ENCODE results near the gene SPOCK1.

Gene SPOCK1

DNA sequence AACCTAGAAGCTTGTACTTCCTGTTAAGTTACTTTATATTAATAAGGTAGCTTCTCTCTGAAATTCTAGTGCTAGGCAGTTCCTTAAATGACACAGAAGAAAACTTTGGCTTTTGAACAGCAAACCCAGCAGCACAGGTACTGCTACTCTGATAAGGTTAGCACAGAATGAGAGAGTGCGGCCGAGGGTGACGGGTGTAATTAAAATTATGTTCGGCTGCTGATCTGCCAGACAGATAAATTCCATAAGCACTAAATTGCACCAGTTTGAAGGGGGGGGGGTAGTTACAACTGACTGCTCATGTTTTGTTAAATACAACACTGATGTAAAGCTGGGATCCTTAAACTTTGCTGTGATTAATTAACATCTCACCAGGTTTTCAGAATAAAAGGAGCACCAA is 475.1 kb downstream of the SPOCK1 start:
- no peak overlapping the region for H3K9ac ChIP-seq (ENCODE audit: low read depth, low read length)
- H4K20me1 ChIP-seq (ENCODE audit: insufficient read depth, low read length): no peaks in the 10 kb centered on the region
- H3K79me2 ChIP-seq (ENCODE audit: insufficient read depth, low read length): no peaks in the 10 kb centered on the region
- DNase-seq: no peak
- no peaks in the 10 kb centered on the region for H3K36me3 ChIP-seq (ENCODE audit: insufficient read depth, low read length)
- no peaks in the 10 kb centered on the region for H3K27me3 ChIP-seq (ENCODE audit: insufficient read depth, low read length, poor library complexity)
- no peak overlapping the region for H3K4me2 ChIP-seq (ENCODE audit: insufficient read depth, low read length)
- TF ChIP-seq, protein P1, sequence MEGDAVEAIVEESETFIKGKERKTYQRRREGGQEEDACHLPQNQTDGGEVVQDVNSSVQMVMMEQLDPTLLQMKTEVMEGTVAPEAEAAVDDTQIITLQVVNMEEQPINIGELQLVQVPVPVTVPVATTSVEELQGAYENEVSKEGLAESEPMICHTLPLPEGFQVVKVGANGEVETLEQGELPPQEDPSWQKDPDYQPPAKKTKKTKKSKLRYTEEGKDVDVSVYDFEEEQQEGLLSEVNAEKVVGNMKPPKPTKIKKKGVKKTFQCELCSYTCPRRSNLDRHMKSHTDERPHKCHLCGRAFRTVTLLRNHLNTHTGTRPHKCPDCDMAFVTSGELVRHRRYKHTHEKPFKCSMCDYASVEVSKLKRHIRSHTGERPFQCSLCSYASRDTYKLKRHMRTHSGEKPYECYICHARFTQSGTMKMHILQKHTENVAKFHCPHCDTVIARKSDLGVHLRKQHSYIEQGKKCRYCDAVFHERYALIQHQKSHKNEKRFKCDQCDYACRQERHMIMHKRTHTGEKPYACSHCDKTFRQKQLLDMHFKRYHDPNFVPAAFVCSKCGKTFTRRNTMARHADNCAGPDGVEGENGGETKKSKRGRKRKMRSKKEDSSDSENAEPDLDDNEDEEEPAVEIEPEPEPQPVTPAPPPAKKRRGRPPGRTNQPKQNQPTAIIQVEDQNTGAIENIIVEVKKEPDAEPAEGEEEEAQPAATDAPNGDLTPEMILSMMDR (IDR thresholded peaks at IDR 0.05; ENCODE audit: borderline replicate concordance, extremely low read depth, low read length, poor library complexity, severe bottlenecking): no peak
- TF ChIP-seq EZH2 (IDR thresholded peaks at IDR 0.05; ENCODE audit: borderline replicate concordance, low read depth, low read length, severe bottlenecking): no peak
- ATAC-seq (ENCODE audit: insufficient read depth, low read depth): no peak
- no peak overlapping the region for H3K27ac ChIP-seq (ENCODE audit: low read length)
- H3K4me1 ChIP-seq (ENCODE audit: insufficient read depth, low read length): no peaks in the 10 kb centered on the region
- no peaks in the 10 kb centered on the region for H3K9me3 ChIP-seq (ENCODE audit: insufficient read depth, low read length, severe bottlenecking)
- no peak overlapping the region for H3K4me3 ChIP-seq (ENCODE audit: low read depth in 1 of 2, low read length in 2 of 2)
- no peak overlapping the region for H2AFZ ChIP-seq (ENCODE audit: low read depth, low read length)

DNA sequence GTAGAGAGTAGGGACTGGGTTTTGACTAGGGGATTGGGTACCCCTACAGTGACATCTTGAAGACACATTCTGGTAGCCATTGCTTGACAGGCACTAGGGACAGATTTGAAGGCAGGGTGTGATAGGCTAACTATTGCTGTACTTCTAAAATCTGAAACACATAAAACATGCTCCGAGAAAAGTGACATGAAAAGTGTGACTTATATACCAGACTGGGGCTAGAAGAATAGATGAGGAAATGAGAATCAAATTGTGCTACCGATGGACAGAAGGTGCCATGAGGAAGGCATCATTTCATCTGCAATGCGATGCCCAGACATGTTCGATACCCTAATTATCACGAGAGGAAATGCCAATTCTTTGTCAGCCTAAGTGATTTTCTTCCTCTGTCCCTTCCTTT is 475.8 kb downstream of the SPOCK1 start:
- no peak overlapping the region for H3K4me3 ChIP-seq (ENCODE audit: low read depth in 1 of 2, low read length in 2 of 2)
- H3K9ac ChIP-seq (ENCODE audit: low read depth, low read length): no peak overlapping the region
- H3K27me3 ChIP-seq (ENCODE audit: insufficient read depth, low read length, poor library complexity): no peaks in the 10 kb centered on the region
- H4K20me1 ChIP-seq (ENCODE audit: insufficient read depth, low read length): no peaks in the 10 kb centered on the region
- no peaks in the 10 kb centered on the region for H3K4me1 ChIP-seq (ENCODE audit: insufficient read depth, low read length)
- no peak overlapping the region for H3K27ac ChIP-seq (ENCODE audit: low read length)
- no peaks in the 10 kb centered on the region for H3K9me3 ChIP-seq (ENCODE audit: insufficient read depth, low read length, severe bottlenecking)
- H2AFZ ChIP-seq (ENCODE audit: low read depth, low read length): no peak overlapping the region
- no peak for TF ChIP-seq EZH2 (IDR thresholded peaks at IDR 0.05; ENCODE audit: borderline replicate concordance, low read depth, low read length, severe bottlenecking)
- TF ChIP-seq, protein P1 (IDR thresholded peaks at IDR 0.05; ENCODE audit: borderline replicate concordance, extremely low read depth, low read length, poor library complexity, severe bottlenecking): no peak
- DNase-seq (no peak), ATAC-seq (ENCODE audit: insufficient read depth, low read depth) (no peak)
- no peaks in the 10 kb centered on the region for H3K79me2 ChIP-seq (ENCODE audit: insufficient read depth, low read length)
- H3K4me2 ChIP-seq (ENCODE audit: insufficient read depth, low read length): no peak overlapping the region
- no peaks in the 10 kb centered on the region for H3K36me3 ChIP-seq (ENCODE audit: insufficient read depth, low read length)

DNA sequence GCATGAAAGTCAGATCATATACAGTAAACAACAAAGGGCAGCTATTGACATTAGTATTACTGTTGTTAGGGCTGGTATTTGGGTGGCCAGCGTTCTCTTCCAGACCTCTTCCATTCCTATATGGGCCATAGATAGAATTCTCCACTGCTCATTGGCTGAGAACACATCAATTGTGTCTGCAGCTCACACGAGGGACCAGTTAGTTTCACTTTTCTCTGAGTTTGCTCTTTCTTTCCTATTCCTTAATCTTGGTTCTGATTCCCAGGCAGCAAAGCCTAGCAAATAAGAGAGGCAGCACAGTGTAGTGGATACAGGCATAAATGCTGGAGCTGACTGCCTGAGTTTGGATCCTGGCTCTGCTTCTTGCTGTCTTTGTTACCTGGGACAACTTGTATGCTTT is 476.4 kb downstream of the SPOCK1 start:
- Histone ChIP-seq H3K9ac (ENCODE audit: low read depth, low read length) (no peak overlapping the region), H2AFZ (ENCODE audit: low read depth, low read length) (no peak overlapping the region), H3K9me3 (ENCODE audit: insufficient read depth, low read length, severe bottlenecking) (no peaks in the 10 kb centered on the region), H3K27ac (ENCODE audit: low read length) (no peak overlapping the region), H3K27me3 (ENCODE audit: insufficient read depth, low read length, poor library complexity) (peaks cover 3% of the 10 kb centered on the region), H4K20me1 (ENCODE audit: insufficient read depth, low read length) (no peaks in the 10 kb centered on the region), H3K4me2 (ENCODE audit: insufficient read depth, low read length) (no peak overlapping the region), H3K36me3 (ENCODE audit: insufficient read depth, low read length) (no peaks in the 10 kb centered on the region), H3K4me3 (ENCODE audit: low read depth in 1 of 2, low read length in 2 of 2) (no peak overlapping the region), H3K79me2 (ENCODE audit: insufficient read depth, low read length) (no peaks in the 10 kb centered on the region), H3K4me1 (ENCODE audit: insufficient read depth, low read length) (no peaks in the 10 kb centered on the region)
- no peak for ATAC-seq (ENCODE audit: insufficient read depth, low read depth)
- no peak for TF ChIP-seq EZH2 (IDR thresholded peaks at IDR 0.05; ENCODE audit: borderline replicate concordance, low read depth, low read length, severe bottlenecking)
- TF ChIP-seq, protein P1 (IDR thresholded peaks at IDR 0.05; ENCODE audit: borderline replicate concordance, extremely low read depth, low read length, poor library complexity, severe bottlenecking): no peak
- DNase-seq: no peak

DNA sequence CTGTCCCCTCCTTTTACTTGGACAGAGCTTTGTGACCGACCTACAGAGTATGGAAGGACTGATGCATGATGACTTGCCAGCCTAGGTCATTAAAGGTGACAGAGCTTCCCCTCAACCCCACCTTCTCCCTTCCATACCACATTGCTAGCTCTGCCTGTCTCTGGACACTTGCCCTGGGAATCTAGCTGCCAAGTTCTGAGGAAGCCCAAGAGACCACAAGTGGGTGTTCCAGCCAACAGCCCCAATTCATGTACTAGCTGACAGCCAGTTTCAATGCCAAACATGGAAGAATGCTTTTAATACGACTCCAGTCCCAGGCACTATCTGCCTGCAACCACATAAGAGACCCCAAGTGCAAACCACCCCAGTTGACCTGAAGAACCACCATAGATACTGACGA is 477.1 kb downstream of the SPOCK1 start:
- Histone ChIP-seq H3K27ac (ENCODE audit: low read length) (no peak overlapping the region), H3K4me1 (ENCODE audit: insufficient read depth, low read length) (no peaks in the 10 kb centered on the region), H3K79me2 (ENCODE audit: insufficient read depth, low read length) (no peaks in the 10 kb centered on the region), H3K9me3 (ENCODE audit: insufficient read depth, low read length, severe bottlenecking) (no peaks in the 10 kb centered on the region), H3K36me3 (ENCODE audit: insufficient read depth, low read length) (no peaks in the 10 kb centered on the region), H2AFZ (ENCODE audit: low read depth, low read length) (no peak overlapping the region), H3K9ac (ENCODE audit: low read depth, low read length) (no peak overlapping the region), H3K4me2 (ENCODE audit: insufficient read depth, low read length) (no peak overlapping the region), H3K4me3 (ENCODE audit: low read depth in 1 of 2, low read length in 2 of 2) (no peak overlapping the region), H4K20me1 (ENCODE audit: insufficient read depth, low read length) (no peaks in the 10 kb centered on the region), H3K27me3 (ENCODE audit: insufficient read depth, low read length, poor library complexity) (peaks cover 4% of the 10 kb centered on the region)
- TF ChIP-seq EZH2 (IDR thresholded peaks at IDR 0.05; ENCODE audit: borderline replicate concordance, low read depth, low read length, severe bottlenecking): no peak
- TF ChIP-seq, protein P1 (IDR thresholded peaks at IDR 0.05; ENCODE audit: borderline replicate concordance, extremely low read depth, low read length, poor library complexity, severe bottlenecking): no peak
- DNase-seq: no peak
- no peak for ATAC-seq (ENCODE audit: insufficient read depth, low read depth)
